T-helper 22 cell (primary cell): Measurements from ENCODE around the gene RPS4Y1.
"Not testable (repeated sequence)": the region's sequence is repeated elsewhere in the genome, so short reads cannot be mapped to it uniquely, and the experiment has no call there.

Source experiments
- DNase-seq: peaks from one replicate; pipeline ENCODE4 v3.0.0-alpha.2; 2020; ENCODE audit warnings: low read depth

Gene RPS4Y1

DNA sequence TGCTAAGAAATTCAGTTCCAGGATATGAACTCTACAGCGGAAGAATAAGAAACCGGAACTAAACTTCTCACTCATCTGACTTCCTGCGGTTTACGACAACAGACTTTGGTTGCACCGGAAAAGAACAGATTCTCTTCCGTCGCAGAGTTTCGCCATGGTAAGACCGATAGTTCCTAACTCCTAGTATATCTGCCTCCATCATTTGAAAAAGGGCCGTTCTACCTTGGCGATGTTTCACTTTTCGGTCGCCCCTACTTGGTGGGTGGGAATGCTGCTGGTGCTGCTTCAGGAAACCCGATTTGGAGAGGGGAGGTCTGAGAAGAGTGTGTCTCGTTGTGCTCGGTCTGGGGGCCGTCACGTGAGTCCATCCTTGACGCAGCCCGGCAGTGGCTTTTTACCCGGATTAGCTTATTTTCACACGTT is at the start of gene RPS4Y1:
TSS of gene RPS4Y1 (plus strand) at position 132 of the 423 bp plus-strand sequence. CDS start at position 155, 23 bp downstream.
- DNase-seq, result no peak

DNA sequence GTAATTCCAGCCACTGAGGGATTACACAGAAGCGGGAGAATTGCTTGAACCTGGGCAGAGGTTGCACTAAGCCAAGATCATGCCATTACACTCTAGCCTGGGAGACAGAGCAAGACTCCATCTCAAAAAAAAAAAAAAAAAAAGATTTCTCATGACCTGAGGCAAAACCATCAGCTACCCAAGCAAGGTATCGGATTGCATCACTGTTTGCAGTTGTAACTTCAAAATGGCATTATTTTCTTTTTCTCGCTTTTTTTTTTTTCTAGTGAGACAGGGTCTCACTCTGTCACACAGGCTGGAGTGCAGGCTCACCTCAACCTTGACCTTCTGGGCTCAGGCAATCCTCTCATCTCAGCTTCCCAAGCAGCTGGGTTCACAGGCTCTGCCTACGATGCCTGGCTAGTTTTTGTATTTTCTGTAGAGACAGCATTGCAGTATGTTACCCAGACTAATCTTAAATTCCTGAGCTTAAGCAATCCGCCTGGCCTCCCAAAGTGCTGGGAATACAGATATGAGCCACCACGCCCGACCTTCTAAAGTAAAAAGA is 44.4 kb upstream of the RPS4Y1 start:
- no peak for DNase-seq

DNA sequence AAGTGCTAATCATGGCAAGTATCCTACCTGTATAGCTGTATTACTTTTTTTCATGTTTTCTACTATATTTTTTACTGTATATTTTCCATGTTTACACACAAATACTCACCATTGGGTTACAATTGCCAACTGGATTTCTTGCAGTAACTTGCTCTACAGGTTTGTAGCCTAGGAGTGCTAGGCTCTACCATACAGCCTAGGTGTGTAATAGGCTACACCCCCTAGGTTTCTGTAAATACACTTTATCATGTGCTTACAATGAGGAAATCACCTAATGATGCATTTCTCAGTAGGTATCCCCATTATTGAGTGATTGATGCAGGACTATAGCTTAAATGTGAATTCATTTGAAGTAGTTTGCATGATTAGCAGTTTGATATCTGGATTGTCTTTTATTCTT is 43.4 kb upstream of the RPS4Y1 start:
- DNase-seq, result no peak

DNA sequence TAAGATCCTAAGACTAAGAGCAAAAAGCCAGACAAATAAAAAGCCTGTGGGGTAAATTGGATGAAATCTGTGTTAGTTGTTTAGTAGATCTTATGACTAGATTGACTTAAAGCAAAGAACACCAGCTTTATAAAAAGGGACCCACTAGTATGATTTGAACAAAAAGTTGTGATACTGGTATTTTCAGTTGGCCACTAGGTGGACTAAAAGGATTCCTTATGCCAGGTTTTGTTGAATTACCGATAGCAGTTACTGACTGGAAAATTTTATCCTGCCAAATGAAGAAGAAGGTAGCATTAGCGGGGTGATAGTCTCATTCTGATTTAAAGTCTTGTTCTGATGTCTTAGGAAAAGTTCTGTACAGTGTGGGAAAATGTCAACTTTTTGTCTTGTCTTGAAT is 41.2 kb upstream of the RPS4Y1 start:
- no peak for DNase-seq

DNA sequence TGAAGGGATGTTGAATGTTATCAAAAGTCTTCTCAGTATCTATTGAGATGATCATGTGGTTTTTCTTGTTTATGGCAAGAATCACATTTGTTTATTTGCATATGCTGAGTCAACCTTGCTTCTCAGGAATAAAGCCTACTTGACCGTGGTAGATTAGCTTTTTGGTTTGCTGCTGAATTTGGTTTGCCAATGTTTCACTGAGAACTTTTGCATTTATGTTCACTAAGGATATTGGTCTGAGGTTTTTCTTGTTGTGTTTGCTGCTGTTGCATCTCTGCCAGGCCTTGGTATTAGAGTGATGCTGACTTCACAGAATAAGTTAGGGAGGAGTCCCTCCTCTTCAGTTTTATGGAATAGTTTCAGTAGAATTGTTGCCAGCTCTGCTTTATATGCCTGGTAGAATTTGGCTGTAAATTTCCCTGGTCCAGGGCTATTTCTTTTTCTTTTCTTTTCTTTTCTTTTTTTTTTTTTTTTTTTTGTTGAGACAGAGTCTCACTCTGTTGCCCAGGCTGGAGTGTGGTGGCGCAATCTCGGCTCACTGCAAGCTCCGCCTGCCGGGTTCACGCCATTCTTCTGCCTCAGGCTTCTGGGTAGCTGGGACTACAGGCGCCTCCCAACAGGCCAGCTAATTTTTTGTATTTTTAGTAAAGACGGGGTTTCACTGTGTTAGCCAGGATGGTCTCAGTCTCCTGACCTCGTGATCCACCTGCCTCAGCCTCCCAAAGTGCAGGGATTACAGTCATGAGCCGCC is 24.1 kb upstream of the RPS4Y1 start:
- DNase-seq, result not testable (repeated sequence)

DNA sequence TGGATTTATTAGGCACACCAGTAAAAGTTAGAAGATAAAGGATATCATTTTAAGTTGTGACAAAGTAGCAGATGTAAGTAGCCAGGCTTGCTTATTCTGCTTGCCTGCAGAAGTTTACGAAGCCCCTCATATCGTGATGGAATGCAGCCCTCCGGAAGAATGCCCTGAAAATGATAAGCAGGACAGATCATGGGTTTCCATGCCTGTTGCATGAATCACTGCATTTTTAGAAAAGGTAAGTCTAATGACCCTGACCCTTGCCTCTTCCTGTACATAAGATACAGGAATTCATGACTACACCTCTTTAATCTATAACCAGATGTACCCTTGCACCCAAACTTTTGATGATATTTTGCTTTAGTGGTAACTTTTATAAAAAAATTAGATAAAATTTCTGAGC is 16.9 kb upstream of the RPS4Y1 start:
- no peak for DNase-seq

DNA sequence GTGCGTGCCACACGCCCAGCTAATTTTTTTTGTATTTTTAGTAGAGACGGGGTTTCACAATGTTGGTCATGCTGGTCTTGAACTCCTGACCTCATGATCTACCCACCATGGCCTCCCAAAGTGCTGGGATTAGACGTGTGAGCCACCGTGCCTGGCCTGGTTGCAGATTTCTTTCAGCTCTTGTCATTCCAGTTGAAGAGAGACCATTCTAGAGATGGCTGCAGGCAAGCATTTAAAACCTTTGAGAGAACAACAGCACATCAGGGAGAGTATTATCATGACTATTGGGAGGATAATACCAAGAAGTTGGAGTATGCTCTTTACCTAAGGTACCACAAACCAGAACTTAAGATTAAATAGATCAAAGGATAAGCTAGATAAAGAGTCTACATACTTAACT is 12.9 kb upstream of the RPS4Y1 start:
- DNase-seq, result no peak

DNA sequence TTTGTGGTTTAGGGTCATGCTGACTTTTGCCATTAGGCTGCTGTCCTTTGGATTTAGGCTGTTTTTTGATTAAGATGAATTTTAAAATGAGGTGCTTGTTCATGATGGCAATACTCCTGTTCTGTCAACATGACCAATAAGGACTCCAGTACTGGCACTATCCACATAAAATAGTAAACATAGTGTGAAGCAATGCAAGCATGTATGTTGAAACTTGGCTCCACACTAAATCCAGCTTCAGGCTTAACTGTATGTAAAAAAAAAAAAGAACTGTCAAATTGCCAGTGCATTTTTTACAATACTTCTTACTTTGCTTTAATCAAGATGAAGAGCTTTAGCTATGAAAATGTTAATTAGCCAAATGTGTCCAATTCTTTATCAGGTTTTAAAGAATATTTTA is 6.2 kb upstream of the RPS4Y1 start:
- no peak for DNase-seq

DNA sequence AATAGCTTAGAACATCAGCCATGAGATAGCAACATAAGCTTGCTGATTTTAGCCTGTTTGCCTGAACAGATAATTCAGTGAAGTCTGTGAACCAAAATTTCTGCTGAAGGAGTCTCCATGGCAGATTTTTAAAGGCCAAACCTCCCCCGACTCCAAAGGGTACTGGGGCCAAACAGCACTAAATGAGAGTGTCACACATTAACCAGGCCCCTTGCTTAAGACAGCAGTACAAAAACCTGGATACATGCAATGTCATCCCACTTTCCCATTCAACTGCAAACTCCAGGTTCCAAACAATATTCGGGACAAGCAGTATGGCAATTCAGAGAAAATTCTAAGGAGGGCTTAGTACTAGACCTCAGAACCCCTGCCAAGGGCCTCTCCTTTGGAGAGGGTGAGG is 4.3 kb upstream of the RPS4Y1 start:
- DNase-seq, result no peak

DNA sequence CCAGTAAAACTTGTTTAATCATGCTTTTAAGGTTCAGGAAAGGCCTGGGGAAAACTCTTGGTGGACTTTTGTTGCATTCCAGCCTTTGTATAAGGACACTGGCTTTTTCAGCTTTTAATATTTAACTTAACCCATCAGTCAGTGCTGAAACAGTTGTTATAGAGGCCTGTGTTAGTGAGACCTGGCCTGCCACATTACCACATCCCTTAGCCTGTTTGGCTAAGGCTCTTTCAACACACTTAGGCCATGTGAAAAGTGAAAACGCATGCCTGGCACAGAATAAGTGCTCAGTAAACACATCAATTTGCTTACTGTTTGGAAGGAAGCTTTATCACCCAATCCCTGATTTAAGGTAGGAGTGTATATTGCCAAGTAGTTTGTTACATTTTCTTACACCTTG is 3.5 kb upstream of the RPS4Y1 start:
- DNase-seq, result no peak

DNA sequence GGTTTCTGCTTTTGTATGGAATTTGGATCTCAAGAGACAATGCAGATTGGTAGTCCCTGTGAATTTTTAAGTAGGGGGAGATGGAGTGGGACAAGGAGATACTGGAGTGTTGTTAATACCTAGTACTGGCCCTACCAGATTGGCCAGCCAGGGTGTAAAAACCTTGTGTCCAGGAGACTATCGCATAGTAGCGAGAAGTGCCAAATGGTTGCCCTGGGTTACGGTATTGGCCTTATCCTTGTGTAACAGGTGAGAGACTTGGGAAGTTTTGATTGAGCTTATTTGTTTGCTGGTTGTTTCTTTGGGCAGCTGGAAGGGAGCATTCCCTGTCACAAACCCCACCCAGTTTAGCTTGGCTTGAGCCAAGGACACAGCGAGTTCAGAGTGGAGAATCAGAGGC is 5.4 kb downstream of the RPS4Y1 start:
- no peak for DNase-seq

DNA sequence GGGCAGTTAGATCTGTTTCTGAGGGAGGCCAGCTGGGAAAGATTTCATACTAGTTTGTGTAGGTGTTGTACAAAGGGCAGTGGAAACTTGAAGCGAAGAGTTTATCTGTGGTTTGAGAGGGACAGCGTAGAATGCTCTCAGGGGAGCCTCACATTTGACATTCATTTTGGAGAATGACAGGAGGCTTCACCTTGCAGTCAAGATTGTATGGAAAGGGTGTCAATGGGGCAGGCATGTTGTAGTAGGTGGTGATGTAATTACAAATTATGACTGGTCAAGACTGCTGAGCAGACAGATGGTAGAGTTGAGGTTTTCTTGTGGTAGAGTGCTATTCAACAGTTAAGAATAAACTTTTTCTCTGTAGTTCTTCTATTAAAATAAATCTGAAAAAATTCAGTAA is 7.0 kb downstream of the RPS4Y1 start:
- no peak for DNase-seq

DNA sequence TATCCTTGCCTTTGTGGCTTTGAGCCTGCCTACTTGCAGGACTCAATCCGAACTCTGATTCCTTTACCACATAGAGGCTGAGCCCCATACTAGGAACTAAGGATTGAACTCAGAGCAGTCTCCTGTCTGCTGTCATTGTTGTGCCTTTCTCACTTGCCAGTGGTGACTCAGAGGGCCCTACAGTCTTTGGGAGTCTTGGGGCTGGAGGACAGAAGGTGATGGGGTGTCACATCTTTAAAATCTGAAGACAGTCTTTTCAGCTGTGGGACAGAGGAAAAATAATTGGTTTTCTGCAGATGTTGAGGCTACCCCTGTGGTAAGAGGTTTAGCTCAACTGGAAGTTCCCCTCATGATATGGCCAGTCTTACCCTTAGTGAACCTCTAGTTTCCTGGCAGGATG is 8.0 kb downstream of the RPS4Y1 start:
- no peak for DNase-seq

DNA sequence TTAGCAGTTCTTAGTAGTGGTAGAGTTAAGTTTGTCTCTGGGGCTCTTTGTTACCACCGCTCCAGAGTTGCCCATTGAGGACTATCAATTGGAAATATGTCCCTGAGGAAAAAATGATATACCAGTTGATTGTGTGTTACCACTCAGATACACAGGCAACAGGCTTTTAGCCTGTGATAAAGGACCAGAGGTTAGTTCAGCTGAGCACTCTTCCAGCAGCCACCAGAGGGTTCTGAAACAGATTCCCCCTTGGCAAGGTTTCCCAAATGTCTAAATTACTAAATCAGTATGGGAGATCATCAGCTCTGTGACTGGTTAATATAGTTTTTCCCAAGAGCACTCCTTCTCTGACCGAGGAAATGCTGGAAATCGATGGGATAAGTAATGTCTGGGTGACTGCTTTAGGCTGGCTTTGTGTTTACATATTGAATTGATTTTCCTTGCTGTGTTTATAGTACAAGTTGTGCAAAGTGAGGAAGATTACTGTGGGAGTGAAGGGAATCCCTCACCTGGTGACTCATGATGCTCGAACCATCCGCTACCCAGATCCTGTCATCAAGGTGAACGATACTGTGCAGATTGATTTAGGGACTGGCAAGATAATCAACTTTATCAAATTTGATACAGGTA is 12.9 kb downstream of the RPS4Y1 start:
- DNase-seq, result no peak

DNA sequence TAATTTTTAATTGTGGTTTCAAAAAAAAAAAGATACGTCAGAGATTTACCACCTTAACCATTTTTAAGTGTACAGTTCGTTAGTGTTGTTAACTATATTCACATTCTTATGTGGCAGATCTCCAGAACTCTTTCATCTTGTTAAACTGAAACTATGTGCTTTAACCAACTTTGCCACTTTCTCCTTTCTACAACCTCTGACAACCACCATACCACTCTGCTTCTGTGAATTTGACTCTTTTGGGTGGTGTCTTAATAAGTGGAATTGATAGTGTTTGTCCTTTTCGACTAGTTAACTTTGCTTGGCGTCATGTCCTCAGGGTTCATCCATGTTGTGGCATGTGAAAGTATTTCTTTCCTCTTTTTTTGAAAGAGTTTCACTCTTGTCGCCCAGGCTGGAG is 15.7 kb downstream of the RPS4Y1 start:
- no peak for DNase-seq

DNA sequence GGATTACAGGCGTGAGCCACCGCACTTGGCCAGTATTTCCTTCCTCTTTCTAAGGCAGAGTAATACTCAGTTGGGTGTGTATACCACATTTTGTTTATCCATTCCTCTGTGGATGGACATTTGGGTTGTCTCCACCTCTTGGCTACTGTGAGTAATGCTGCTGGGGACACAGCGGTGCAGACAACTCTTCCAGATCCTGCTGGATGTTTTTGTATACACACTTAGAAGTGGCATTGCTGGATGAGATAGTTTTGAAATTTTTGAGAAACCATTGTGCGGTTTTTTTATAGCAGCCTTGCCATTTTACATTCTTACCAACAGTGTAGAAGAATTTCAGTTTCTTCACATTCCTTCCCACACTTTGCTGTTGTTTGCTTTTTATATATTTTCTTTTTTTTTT is 16.3 kb downstream of the RPS4Y1 start:
- DNase-seq, result no peak

DNA sequence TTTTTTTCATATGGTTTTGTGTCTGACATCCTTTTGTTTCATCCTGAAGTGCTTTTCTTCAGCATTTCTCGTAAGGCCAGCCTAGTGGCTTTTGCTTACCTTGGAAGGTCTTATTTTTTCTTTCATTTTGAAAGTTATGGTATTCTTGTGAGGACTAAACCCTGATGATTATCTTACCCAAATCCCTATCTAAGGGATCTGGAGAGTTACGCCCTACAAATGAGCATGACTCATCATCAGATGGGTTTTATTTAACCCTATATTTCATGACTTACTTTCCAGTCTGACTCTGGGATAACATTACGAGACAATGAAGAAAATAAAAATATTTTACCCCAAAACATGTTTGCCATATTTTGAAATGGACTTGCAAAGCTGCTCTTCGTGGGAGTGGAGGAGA is 18.4 kb downstream of the RPS4Y1 start:
- no peak for DNase-seq

DNA sequence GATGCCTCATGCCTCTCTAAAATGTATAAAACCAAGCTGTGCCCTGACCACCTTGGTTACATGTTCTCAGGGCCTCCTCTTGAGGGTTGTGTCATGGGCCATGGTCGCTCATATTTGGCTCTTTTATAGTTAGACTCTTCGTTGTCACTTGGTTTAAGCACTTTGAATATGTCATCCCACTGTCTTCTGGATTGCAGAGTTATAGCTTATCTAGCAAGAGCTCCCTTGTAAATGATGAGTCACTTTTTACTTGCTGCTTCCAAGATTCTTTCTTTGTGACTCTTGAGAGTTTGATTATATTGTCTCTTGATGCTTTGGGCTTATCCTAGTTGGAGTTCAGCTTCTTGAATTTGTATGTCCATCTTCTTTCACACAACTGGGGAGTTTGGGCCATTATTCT is 19.1 kb downstream of the RPS4Y1 start:
- no peak for DNase-seq

DNA sequence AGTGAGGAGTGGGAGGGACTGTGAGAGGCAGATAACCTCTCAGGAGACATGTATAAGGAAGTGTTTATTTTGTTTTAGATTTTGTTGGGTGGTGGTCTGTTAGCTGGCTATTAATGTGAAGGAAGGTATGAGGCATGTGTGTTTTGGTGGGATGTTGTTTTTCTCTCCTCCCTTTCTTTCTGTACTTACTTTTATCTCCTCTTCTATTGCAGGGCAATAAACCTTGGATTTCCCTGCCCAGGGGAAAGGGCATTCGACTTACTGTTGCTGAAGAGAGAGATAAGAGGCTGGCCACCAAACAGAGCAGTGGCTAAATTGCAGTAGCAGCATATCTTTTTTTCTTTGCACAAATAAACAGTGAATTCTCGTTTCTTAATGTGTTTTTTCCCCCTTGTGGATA is 25.2 kb downstream of the RPS4Y1 start:
- DNase-seq, result no peak

DNA sequence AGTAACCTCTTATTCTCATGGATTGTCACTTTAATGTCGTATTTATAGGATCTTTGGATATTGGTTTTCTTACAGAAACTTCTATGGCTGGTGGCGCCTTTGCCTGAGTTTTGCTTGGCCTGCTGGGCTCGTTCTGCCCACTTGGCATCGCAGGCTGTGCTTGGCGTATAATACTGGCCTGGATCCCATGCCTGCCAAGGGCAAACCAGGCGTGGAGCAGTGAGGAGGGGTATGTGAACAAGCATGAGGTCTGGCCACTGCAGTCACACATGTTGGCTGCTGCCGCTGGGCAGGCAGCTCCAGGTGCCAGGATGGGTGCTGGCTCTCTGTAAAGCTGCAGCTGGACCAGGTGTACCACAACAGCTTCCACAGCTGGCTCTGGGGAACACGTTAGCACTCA is 26.1 kb downstream of the RPS4Y1 start:
- no peak for DNase-seq

DNA sequence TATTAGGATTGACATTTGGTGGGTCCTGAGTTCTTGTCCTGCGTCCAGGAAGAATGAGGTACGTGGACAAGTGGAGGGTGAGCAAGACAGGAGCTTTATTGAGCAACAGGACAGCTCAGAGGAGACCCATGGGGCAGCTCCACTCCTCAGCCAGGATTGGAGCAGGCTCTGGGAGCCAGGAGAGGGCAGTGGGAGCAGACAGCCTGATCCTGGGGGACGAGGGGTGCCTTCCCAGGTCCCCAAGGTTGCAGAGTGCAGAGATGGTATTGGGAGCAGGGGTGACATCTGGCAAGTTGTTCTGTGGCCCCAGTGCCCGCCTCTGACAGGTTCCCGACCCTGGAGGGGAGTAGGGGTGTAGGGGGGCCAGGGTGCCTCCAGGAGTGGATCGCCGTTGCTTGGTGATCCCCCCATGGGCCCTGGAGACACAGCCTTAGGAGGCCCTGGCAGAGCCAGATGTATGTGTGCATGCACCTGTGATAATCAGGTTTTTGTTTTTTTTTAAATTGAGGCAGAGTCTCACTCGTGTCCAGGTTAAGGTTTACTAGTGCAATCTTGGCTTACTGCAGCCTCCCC is 26.7 kb downstream of the RPS4Y1 start:
- no peak for DNase-seq

DNA sequence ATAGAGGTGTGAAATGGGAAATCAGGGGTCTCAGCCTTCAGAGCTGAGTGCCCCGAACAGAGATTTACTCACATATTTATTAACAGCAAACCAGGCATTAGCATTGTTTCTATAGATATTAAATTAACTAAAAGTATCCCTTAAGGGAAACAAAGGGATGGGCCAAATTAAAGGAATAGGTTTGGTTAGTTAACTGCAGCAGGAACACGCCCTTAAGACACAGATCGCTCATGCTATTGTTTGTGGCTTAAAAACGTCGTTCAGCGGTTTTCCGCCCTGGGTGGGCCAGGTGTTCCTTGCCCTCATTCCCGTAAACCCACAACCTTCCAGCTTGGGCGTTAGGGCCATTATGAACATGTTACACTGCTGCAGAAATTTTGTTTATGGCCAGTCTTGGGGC is 30.8 kb downstream of the RPS4Y1 start:
- not testable (repeated sequence) for DNase-seq

DNA sequence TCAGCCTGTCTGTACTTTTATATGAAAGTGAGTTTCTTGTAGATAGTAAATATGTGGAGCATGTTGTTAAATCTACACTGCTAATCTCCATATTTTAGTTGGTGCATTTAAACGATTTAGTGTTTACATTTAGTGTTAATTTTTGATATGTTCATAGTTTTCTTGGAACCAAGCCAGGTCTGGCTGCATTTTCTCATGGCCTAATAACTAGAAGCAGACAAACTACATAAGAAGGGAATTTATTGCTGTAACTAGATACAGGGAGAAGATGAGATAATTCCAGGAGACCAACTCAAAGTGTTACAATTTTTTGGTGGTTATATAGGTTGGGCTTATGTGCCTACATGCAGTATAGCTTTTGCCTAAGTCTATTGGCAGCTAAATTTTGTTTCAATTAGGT is 32.8 kb downstream of the RPS4Y1 start:
- DNase-seq, result no peak
